Trophoblast cell (in vitro differentiated cells and primary cell): ENCODE measurements around the gene HIRA.

ENCODE experiments used
- DNase-seq, 2 donors: peaks; one replicate each; pipeline ENCODE4 v3.0.0-alpha.2; 2016
- H2AFZ ChIP-seq: 2 replicates; pipeline ENCODE4 v1.6.1; 2013; ENCODE audit warnings: low read length, moderate library complexity, mild to moderate bottlenecking; ENCODE audit not compliant: insufficient read depth, poor library complexity
- H2AK5ac ChIP-seq: 2 replicates; pipeline ENCODE4 v1.6.1; 2013; ENCODE audit warnings: mild to moderate bottlenecking, low read length
- H2BK120ac ChIP-seq: 2 replicates; pipeline ENCODE4 v1.6.1; 2013; ENCODE audit warnings: low read length, mild to moderate bottlenecking, moderate library complexity; ENCODE audit not compliant: insufficient read depth, poor library complexity
- H2BK12ac ChIP-seq: 2 replicates; pipeline ENCODE4 v1.6.1; 2013; ENCODE audit warnings: mild to moderate bottlenecking, low read length, moderate library complexity
- H2BK5ac ChIP-seq: 2 replicates; pipeline ENCODE4 v1.6.1; 2013; ENCODE audit warnings: low read length, low read depth, moderate library complexity, mild to moderate bottlenecking; ENCODE audit not compliant: poor library complexity
- H3K14ac ChIP-seq: 2 replicates; pipeline ENCODE4 v1.6.1; 2013; ENCODE audit warnings: mild to moderate bottlenecking, low read length
- H3K18ac ChIP-seq: 2 replicates; pipeline ENCODE4 v1.6.1; 2013; ENCODE audit warnings: mild to moderate bottlenecking, low read length
- H3K23ac ChIP-seq: 2 replicates; pipeline ENCODE4 v1.6.1; 2013; ENCODE audit warnings: low read length
- H3K27ac ChIP-seq: 2 replicates; pipeline ENCODE4 v1.5.1; 2013; ENCODE audit warnings: low read depth, mild to moderate bottlenecking, inconsistent platforms, low read length, moderate library complexity
- H3K27me3 ChIP-seq: 2 replicates; pipeline ENCODE4 v1.6.1; 2013; ENCODE audit warnings: inconsistent platforms, mild to moderate bottlenecking, low read length, moderate library complexity; ENCODE audit not compliant: insufficient read depth
- H3K36me3 ChIP-seq, 2 experiments: 1 replicate in 1 of 2; 2 replicates in 1 of 2; pipeline ENCODE4 v1.6.1; 2013; ENCODE audit warnings: low read length in 2 of 2, mild to moderate bottlenecking in 2 of 2, moderate library complexity in 1 of 2; ENCODE audit not compliant: insufficient read depth in 2 of 2, control insufficient read depth in 1 of 2
- H3K4ac ChIP-seq: 2 replicates; pipeline ENCODE4 v1.6.1; 2013; ENCODE audit warnings: low read depth, mild to moderate bottlenecking, low read length, moderate library complexity
- H3K4me1 ChIP-seq, 2 experiments: 1 replicate in 1 of 2; 2 replicates in 1 of 2; pipeline ENCODE4 v1.6.1; 2013; ENCODE audit warnings: low read length in 2 of 2, mild to moderate bottlenecking in 2 of 2, moderate library complexity in 1 of 2; ENCODE audit not compliant: insufficient read depth in 2 of 2, control insufficient read depth in 1 of 2
- H3K4me2 ChIP-seq: 2 replicates; pipeline ENCODE4 v1.6.1; 2013; ENCODE audit warnings: inconsistent platforms, mild to moderate bottlenecking, low read length, moderate library complexity
- H3K4me3 ChIP-seq: 2 replicates; pipeline ENCODE4 v1.5.1; 2013; ENCODE audit warnings: mild to moderate bottlenecking, low read depth, low read length, inconsistent platforms
- H3K79me1 ChIP-seq: one replicate; pipeline ENCODE4 v1.6.1; 2013; ENCODE audit warnings: low read length
- H3K79me2 ChIP-seq: 2 replicates; pipeline ENCODE4 v1.6.1; 2013; ENCODE audit warnings: low read length, mild to moderate bottlenecking; ENCODE audit not compliant: control insufficient read depth, insufficient read depth, poor library complexity
- H3K9ac ChIP-seq: 2 replicates; pipeline ENCODE4 v1.6.1; 2013; ENCODE audit warnings: mild to moderate bottlenecking, low read length
- H3K9me3 ChIP-seq: 2 replicates; pipeline ENCODE4 v1.6.1; 2013; ENCODE audit warnings: low read depth, mild to moderate bottlenecking, control low read depth, inconsistent platforms, low read length; ENCODE audit not compliant: insufficient read depth
- H4K12ac ChIP-seq: 2 replicates; pipeline ENCODE4 v1.6.1; 2013; ENCODE audit warnings: low read depth, mild to moderate bottlenecking, low read length, moderate library complexity
- H4K8ac ChIP-seq: 2 replicates; pipeline ENCODE4 v1.6.1; 2013; ENCODE audit warnings: low read depth, mild to moderate bottlenecking, low read length, moderate library complexity
- H4K91ac ChIP-seq: one replicate; pipeline ENCODE4 v1.6.1; 2013; ENCODE audit warnings: low read depth, mild to moderate bottlenecking, low read length, moderate library complexity
- WGBS: extraction: QIAGEN DNeasy Blood & Tissue Kit; methylation state at CpG from one replicate; pipeline ENCODE4 v1.1.7; 2013; ENCODE audit warnings: missing lambda C conversion rate; ENCODE audit not compliant: insufficient read length, insufficient coverage; ENCODE audit errors: extremely low coverage; 5-methylcytosine and 5-hydroxymethylcytosine counted together

Gene HIRA

GRCh38 chr22:19337137-19337536, 94.4 kb downstream of the HIRA start:
- H2AFZ ChIP-seq = no peak overlapping the region
- no peak for DNase-seq
- WGBS = no CpG with 5 or more reads among the region's 2 CpGs
- no peak overlapping the region for H2AK5ac ChIP-seq
- no peak overlapping the region for H3K4me2 ChIP-seq
- H3K79me2 ChIP-seq = no peaks in the 10 kb centered on the region
- no peak overlapping the region for H3K18ac ChIP-seq
- no peak overlapping the region for H3K4me3 ChIP-seq
- no peak overlapping the region for H3K4ac ChIP-seq
- no peak overlapping the region for H4K12ac ChIP-seq
- H3K27me3 ChIP-seq = no peaks in the 10 kb centered on the region
- H2BK5ac ChIP-seq = no peak overlapping the region
- H3K79me1 ChIP-seq = no peaks in the 10 kb centered on the region
- no peak overlapping the region for H2BK120ac ChIP-seq
- no peak overlapping the region for H3K23ac ChIP-seq
- no peak overlapping the region for H3K14ac ChIP-seq
- H3K9ac ChIP-seq = no peak overlapping the region
- no peak overlapping the region for H2BK12ac ChIP-seq
- H3K4me1 ChIP-seq = no peaks in the 10 kb centered on the region
- no peak overlapping the region for H4K91ac ChIP-seq
- peaks cover 9 to 11% of the 10 kb centered on the region in 2 experiments for H3K36me3 ChIP-seq
- H3K27ac ChIP-seq = no peak overlapping the region
- H3K9me3 ChIP-seq = no peaks in the 10 kb centered on the region
- H4K8ac ChIP-seq = no peak overlapping the region

GRCh38 chr22:19336133-19337075, 95.1 kb downstream of the HIRA start:
- Histone ChIP-seq H3K9me3 (no peaks in the 10 kb centered on the region), H3K79me1 (no peaks in the 10 kb centered on the region), H4K91ac (no peak overlapping the region), H3K9ac (no peak overlapping the region), H2BK120ac (no peak overlapping the region), H3K36me3 (peaks cover 15 to 17% of the 10 kb centered on the region in 2 experiments), H4K12ac (no peak overlapping the region), H3K27me3 (no peaks in the 10 kb centered on the region), H3K27ac (no peak overlapping the region), H2AFZ (no peak overlapping the region), H3K79me2 (no peaks in the 10 kb centered on the region), H3K14ac (no peak overlapping the region), H4K8ac (no peak overlapping the region), H3K4me2 (no peak overlapping the region), H2BK12ac (no peak overlapping the region), H3K4me1 (no peaks in the 10 kb centered on the region), H3K23ac (no peak overlapping the region), H3K18ac (no peak overlapping the region), H2AK5ac (no peak overlapping the region), H2BK5ac (no peak overlapping the region), H3K4ac (no peak overlapping the region), H3K4me3 (no peak overlapping the region)
- DNase-seq = no peak
- WGBS = no CpG with 5 or more reads among the region's 7 CpGs

GRCh38 chr22:19331975-19332374, 99.6 kb downstream of the HIRA start:
- H4K12ac ChIP-seq = no peak overlapping the region
- no peak overlapping the region for H2AFZ ChIP-seq
- H3K36me3 ChIP-seq = peaks cover 24 to 36% of the 10 kb centered on the region in 2 experiments
- H3K23ac ChIP-seq = no peak overlapping the region
- no peak for DNase-seq
- no peak overlapping the region for H3K14ac ChIP-seq
- no peaks in the 10 kb centered on the region for H3K4me1 ChIP-seq
- H3K4me2 ChIP-seq = no peak overlapping the region
- H2BK5ac ChIP-seq = no peak overlapping the region
- no peaks in the 10 kb centered on the region for H3K79me1 ChIP-seq
- H2BK12ac ChIP-seq = no peak overlapping the region
- peaks cover 4% of the 10 kb centered on the region for H3K9me3 ChIP-seq
- no peaks in the 10 kb centered on the region for H3K27me3 ChIP-seq
- no peaks in the 10 kb centered on the region for H3K79me2 ChIP-seq
- no peak overlapping the region for H3K4ac ChIP-seq
- H2BK120ac ChIP-seq = no peak overlapping the region
- H3K18ac ChIP-seq = no peak overlapping the region
- no peak overlapping the region for H4K8ac ChIP-seq
- H3K9ac ChIP-seq = no peak overlapping the region
- H3K27ac ChIP-seq = no peak overlapping the region
- no CpG with 5 or more reads among the region's 5 CpGs for whole genome bisulfite sequencing
- no peak overlapping the region for H3K4me3 ChIP-seq
- H4K91ac ChIP-seq = no peak overlapping the region
- no peak overlapping the region for H2AK5ac ChIP-seq

GRCh38 chr22:19331474-19331873, 100.1 kb downstream of the HIRA start:
- H3K27ac ChIP-seq = no peak overlapping the region
- no peaks in the 10 kb centered on the region for H3K4me1 ChIP-seq

More at GRCh38 chr22:19331474-19331873, 100.1 kb downstream of the HIRA start:
- WGBS = no CpG with 5 or more reads among the region's 7 CpGs
- H4K91ac ChIP-seq = no peak overlapping the region
- H3K14ac ChIP-seq = no peak overlapping the region
- H3K4me3 ChIP-seq = no peak overlapping the region
- no peak overlapping the region for H4K8ac ChIP-seq
- H3K4ac ChIP-seq = no peak overlapping the region
- no peak overlapping the region for H2AFZ ChIP-seq
- no peaks in the 10 kb centered on the region for H3K79me1 ChIP-seq
- no peak overlapping the region for H4K12ac ChIP-seq
- H3K18ac ChIP-seq = no peak overlapping the region
- no peaks in the 10 kb centered on the region for H3K79me2 ChIP-seq
- H3K9ac ChIP-seq = no peak overlapping the region
- H2BK120ac ChIP-seq = no peak overlapping the region
- H3K23ac ChIP-seq = no peak overlapping the region
- H2BK5ac ChIP-seq = no peak overlapping the region
- no peak for DNase-seq
- H2BK12ac ChIP-seq = no peak overlapping the region
- no peak overlapping the region for H2AK5ac ChIP-seq
- no peak overlapping the region for H3K4me2 ChIP-seq
- H3K9me3 ChIP-seq = peaks cover 4% of the 10 kb centered on the region
- peaks cover 22 to 34% of the 10 kb centered on the region in 2 experiments for H3K36me3 ChIP-seq
- H3K27me3 ChIP-seq = no peaks in the 10 kb centered on the region
